Natural killer cell (primary cell): ENCODE measurements around the gene AK9. TPM values are rescaled to one million over a fixed set of nuclear protein-coding genes. Genes with fewer than 3 reads are reported as not detected.

Experiments
- ATAC-seq, 3 donors: fragments of 150-1000 bp in 2 of 3; fragments of 200-7000 bp in 1 of 3; cut with Tn5 transposase; 1 replicate in 1 of 3; 2 replicates in 2 of 3; pipeline ENCODE4 v1.10.0; 2021; ENCODE audit warnings: mild to moderate bottlenecking in 2 of 3, moderate library complexity in 2 of 3
- DNase-seq, 2 donors: peaks; one replicate each; pipeline versions ENCODE4 v3.0.0 to v3.0.0-alpha.2; 2013 to 2021; ENCODE audit warnings: mixed read lengths in 1 of 2
- H3K27ac ChIP-seq: one replicate; pipeline ENCODE4 v1.5.1; 2013; ENCODE audit warnings: mild to moderate bottlenecking, low read length
- H3K27me3 ChIP-seq: one replicate; pipeline ENCODE4 v1.6.1; 2013; ENCODE audit warnings: low read length; ENCODE audit not compliant: control insufficient read depth, insufficient read depth
- H3K36me3 ChIP-seq: one replicate; pipeline ENCODE4 v1.6.1; 2013; ENCODE audit warnings: low read length; ENCODE audit not compliant: control insufficient read depth, insufficient read depth
- H3K4me1 ChIP-seq: one replicate; pipeline ENCODE4 v1.6.1; 2013; ENCODE audit warnings: low read length; ENCODE audit not compliant: control insufficient read depth, insufficient read depth
- H3K4me3 ChIP-seq: one replicate; pipeline ENCODE4 v1.5.1; 2013; ENCODE audit warnings: low read length
- H3K9me3 ChIP-seq: one replicate; pipeline ENCODE4 v1.6.1; 2013; ENCODE audit warnings: low read length; ENCODE audit not compliant: control insufficient read depth, insufficient read depth
- H3K27ac Mint-ChIP-seq, 2 donors: one replicate each; pipeline ENCODE4 v1.8.0; 2022; ENCODE audit warnings: mild to moderate bottlenecking in 2 of 2, mixed read lengths in 2 of 2, moderate library complexity in 1 of 2
- H3K27me3 Mint-ChIP-seq, 2 donors: one replicate each; pipeline ENCODE4 v1.8.0; 2022; ENCODE audit warnings: low read depth in 2 of 2, mixed read lengths in 2 of 2
- H3K36me3 Mint-ChIP-seq: one replicate; pipeline ENCODE4 v1.8.0; 2022; ENCODE audit warnings: mixed read lengths
- H3K4me1 Mint-ChIP-seq, 2 donors: one replicate each; pipeline ENCODE4 v1.8.0; 2022; ENCODE audit warnings: mixed read lengths in 2 of 2
- H3K4me3 Mint-ChIP-seq: one replicate; pipeline ENCODE4 v1.8.0; 2022; ENCODE audit warnings: mild to moderate bottlenecking, moderate library complexity, mixed read lengths
- H3K9me3 Mint-ChIP-seq, 2 donors: one replicate each; pipeline ENCODE4 v1.8.0; 2022; ENCODE audit warnings: mixed read lengths in 2 of 2
- WGBS: methylation state at CpG from one replicate; pipeline ENCODE4 v1.1.7; 2013; ENCODE audit warnings: missing lambda C conversion rate; ENCODE audit not compliant: insufficient coverage; 5-methylcytosine and 5-hydroxymethylcytosine counted together
- intact Hi-C: fragments of 100-400 bp; cut with micrococcal nuclease; formaldehyde crosslinking; loops from one replicate; pipeline ENCODE4 v1.14.2; 2022
- total RNA-seq, 4 donors: library from RNA; stranded (reverse); fragments of 120-200 nt in 1 of 4; gene quantifications; one replicate each; pipeline versions ENCODE4 v1.2.3 to v1.2.4, GENCODE V29; 2013 to 2022
- TF ChIP-seq, protein P1 (sequence below): fragments of 200-600 bp; IDR thresholded peaks from one replicate; pipeline ENCODE4 v1.8.0; 2022; ENCODE audit warnings: antibody characterized with exemption

Gene AK9
- total RNA-seq, 3 donors from 2014 or later (not counting 1 experiment from before 2014, with no cell fraction given): 14.0 to 19.2 (median 14.2) TPM

- no peak overlapping the region for H3K27ac Mint-ChIP-seq
Observed at GRCh38 chr6:109498052-109498451, 192.9 kb downstream of the AK9 start.

GRCh38 chr6:109496036-109496772 lies 194.8 kb downstream of the AK9 start:
- Mint-ChIP-seq H3K9me3 (no peaks in the 10 kb centered on the region), H3K36me3 (no peaks in the 10 kb centered on the region), H3K27me3 (peaks cover 0 to 3% of the 10 kb centered on the region in 2 donors), H3K27ac (no peak overlapping the region), H3K4me3 (no peak overlapping the region), H3K4me1 (peaks cover 9% of the 10 kb centered on the region in 2 donors)
- no peak for DNase-seq
- intact Hi-C loops: no loop called here
- WGBS: 88% methylated on average over 8 of the region's 9 CpGs
- H3K27ac ChIP-seq: no peak overlapping the region
- no peaks in the 10 kb centered on the region for H3K27me3 ChIP-seq
- no peak for ATAC-seq
- no peaks in the 10 kb centered on the region for H3K9me3 ChIP-seq
- TF ChIP-seq, protein P1, sequence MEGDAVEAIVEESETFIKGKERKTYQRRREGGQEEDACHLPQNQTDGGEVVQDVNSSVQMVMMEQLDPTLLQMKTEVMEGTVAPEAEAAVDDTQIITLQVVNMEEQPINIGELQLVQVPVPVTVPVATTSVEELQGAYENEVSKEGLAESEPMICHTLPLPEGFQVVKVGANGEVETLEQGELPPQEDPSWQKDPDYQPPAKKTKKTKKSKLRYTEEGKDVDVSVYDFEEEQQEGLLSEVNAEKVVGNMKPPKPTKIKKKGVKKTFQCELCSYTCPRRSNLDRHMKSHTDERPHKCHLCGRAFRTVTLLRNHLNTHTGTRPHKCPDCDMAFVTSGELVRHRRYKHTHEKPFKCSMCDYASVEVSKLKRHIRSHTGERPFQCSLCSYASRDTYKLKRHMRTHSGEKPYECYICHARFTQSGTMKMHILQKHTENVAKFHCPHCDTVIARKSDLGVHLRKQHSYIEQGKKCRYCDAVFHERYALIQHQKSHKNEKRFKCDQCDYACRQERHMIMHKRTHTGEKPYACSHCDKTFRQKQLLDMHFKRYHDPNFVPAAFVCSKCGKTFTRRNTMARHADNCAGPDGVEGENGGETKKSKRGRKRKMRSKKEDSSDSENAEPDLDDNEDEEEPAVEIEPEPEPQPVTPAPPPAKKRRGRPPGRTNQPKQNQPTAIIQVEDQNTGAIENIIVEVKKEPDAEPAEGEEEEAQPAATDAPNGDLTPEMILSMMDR: no peak
- no peaks in the 10 kb centered on the region for H3K36me3 ChIP-seq
- H3K4me1 ChIP-seq: peaks cover 8% of the 10 kb centered on the region
- no peak overlapping the region for H3K4me3 ChIP-seq

More at GRCh38 chr6:109498052-109498451, 192.9 kb downstream of the AK9 start:
- Histone ChIP-seq H3K4me3 (no peak overlapping the region), H3K4me1 (no peaks in the 10 kb centered on the region), H3K9me3 (no peaks in the 10 kb centered on the region), H3K36me3 (no peaks in the 10 kb centered on the region), H3K27me3 (no peaks in the 10 kb centered on the region), H3K27ac (no peak overlapping the region)
- ATAC-seq: no peak
- peaks cover 0 to 5% of the 10 kb centered on the region in 2 donors for H3K27me3 Mint-ChIP-seq
- TF ChIP-seq, protein P1: no peak
- no peak for DNase-seq
- H3K9me3 Mint-ChIP-seq: no peaks in the 10 kb centered on the region
- no peak overlapping the region for H3K4me3 Mint-ChIP-seq
- 90% methylated on average over 3 of the region's 4 CpGs for WGBS
- H3K4me1 Mint-ChIP-seq: no peaks in the 10 kb centered on the region
- intact Hi-C loops: no loop called here
- no peaks in the 10 kb centered on the region for H3K36me3 Mint-ChIP-seq

DNA sequence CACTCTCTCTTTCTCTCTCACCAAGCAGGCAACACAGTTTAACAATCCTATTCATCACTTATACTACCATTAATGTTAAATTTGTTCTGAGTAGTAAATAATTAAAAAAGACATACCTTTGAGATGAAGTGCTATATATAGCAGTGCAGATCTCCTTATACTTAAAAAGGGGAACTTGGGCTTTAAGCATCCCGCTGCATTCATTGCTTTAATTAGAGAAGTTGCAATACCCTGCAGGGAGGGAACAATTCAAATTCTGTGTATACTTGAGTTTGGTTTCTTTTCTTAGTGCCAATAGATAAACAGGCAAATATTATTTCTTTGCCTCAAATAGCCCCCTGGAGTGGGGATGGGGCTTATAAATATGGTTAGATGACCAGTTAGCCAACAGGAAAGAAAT lies 197.1 kb downstream of the AK9 start:
- Histone ChIP-seq H3K27ac (no peak overlapping the region), H3K4me3 (no peak overlapping the region), H3K4me1 (peaks cover 14% of the 10 kb centered on the region), H3K36me3 (no peaks in the 10 kb centered on the region), H3K9me3 (no peaks in the 10 kb centered on the region), H3K27me3 (no peaks in the 10 kb centered on the region)
- Mint-ChIP-seq H3K4me3 (no peak overlapping the region), H3K9me3 (no peaks in the 10 kb centered on the region), H3K4me1 (peaks cover 15 to 16% of the 10 kb centered on the region in 2 donors), H3K36me3 (no peaks in the 10 kb centered on the region), H3K27me3 (peaks cover 0 to 3% of the 10 kb centered on the region in 2 donors), H3K27ac (no peak overlapping the region)
- intact Hi-C loops: no loop called here
- WGBS: no CpG with 5 or more reads among the region's 1 CpG
- no peak for DNase-seq
- ATAC-seq: no peak
- TF ChIP-seq, protein P1: no peak
